ENCODE data around the gene UQCC5.
A peak's percentile ranks its signal among the peaks of the same experiment; 100 is the strongest.

Gene UQCC5

GRCh38 chr3:52527732-52528585 lies 8.4 kb upstream of the UQCC5 start:
- H3K4me3 ChIP-seq (ENCODE audit: low read depth, low read length) = no peak overlapping the region
- peaks cover 36% of the 10 kb centered on the region for H3K36me3 ChIP-seq
- H3K9me3 ChIP-seq = no peaks in the 10 kb centered on the region
- peaks cover 37% of the 10 kb centered on the region for H3K4me1 ChIP-seq
- DNase-seq = no peak
- TF ChIP-seq CTCF (IDR thresholded peaks at IDR 0.05; ENCODE audit: low read depth, low read length) = no peak
- H3K27me3 ChIP-seq = no peaks in the 10 kb centered on the region

GRCh38 chr3:52528586-52529375 lies 7.6 kb upstream of the UQCC5 start:
- Histone ChIP-seq H3K36me3 (peaks cover 34% of the 10 kb centered on the region), H3K9me3 (no peaks in the 10 kb centered on the region), H3K27me3 (no peaks in the 10 kb centered on the region), H3K4me3 (ENCODE audit: low read depth, low read length) (no peak overlapping the region), H3K4me1 (peaks cover 37% of the 10 kb centered on the region)
- TF ChIP-seq CTCF (IDR thresholded peaks at IDR 0.05; ENCODE audit: low read depth, low read length) = no peak
- no peak for DNase-seq

- Histone ChIP-seq H3K9me3 (no peaks in the 10 kb centered on the region), H3K27me3 (no peaks in the 10 kb centered on the region), H3K4me3 (ENCODE audit: low read depth, low read length) (peak overlapping the region; percentile 19), H3K36me3 (peaks cover 25% of the 10 kb centered on the region), H3K4me1 (peaks cover 32% of the 10 kb centered on the region)
- TF ChIP-seq CTCF (IDR thresholded peaks at IDR 0.05; ENCODE audit: low read depth, low read length) = no peak
- peak; percentile 61 for DNase-seq
Measured at GRCh38 chr3:52529376-52530333, 6.8 kb upstream of the UQCC5 start.

GRCh38 chr3:52530918-52531826 lies 5.2 kb upstream of the UQCC5 start:
- no peak for TF ChIP-seq CTCF (IDR thresholded peaks at IDR 0.05; ENCODE audit: low read depth, low read length)
- H3K9me3 ChIP-seq = no peaks in the 10 kb centered on the region
- H3K36me3 ChIP-seq = peaks cover 22% of the 10 kb centered on the region
- peak overlapping the region; percentile 72; the same call in 1 of the 2 replicates for H3K4me3 ChIP-seq (ENCODE audit: low read depth, low read length)
- no peak for DNase-seq
- H3K27me3 ChIP-seq = no peaks in the 10 kb centered on the region
- peaks cover 22% of the 10 kb centered on the region for H3K4me1 ChIP-seq

GRCh38 chr3:52531860-52532516 lies 4.4 kb upstream of the UQCC5 start:
- Histone ChIP-seq H3K4me3 (ENCODE audit: low read depth, low read length) (peak overlapping the region; percentile 72), H3K36me3 (peaks cover 22% of the 10 kb centered on the region), H3K9me3 (no peaks in the 10 kb centered on the region), H3K4me1 (peaks cover 22% of the 10 kb centered on the region), H3K27me3 (no peaks in the 10 kb centered on the region)
- no peak for DNase-seq
- no peak for TF ChIP-seq CTCF (IDR thresholded peaks at IDR 0.05; ENCODE audit: low read depth, low read length)
